Right lobe of liver (tissue), 6 donors: ENCODE measurements around the gene ALDH18A1. TPM values are rescaled to one million over a fixed set of nuclear protein-coding genes. Genes with fewer than 3 reads are reported as not detected.

ENCODE experiments used
- ATAC-seq, 4 donors: fragments of 200-7000 bp; cut with Tn5 transposase; one replicate each; pipeline ENCODE4 v1.9.1; 2020; ENCODE audit warnings: mild to moderate bottlenecking in 4 of 4, moderate library complexity in 4 of 4
- DNase-seq, 3 donors: peaks; one replicate each; pipeline ENCODE4 v3.0.0-alpha.2; 2020
- H3K27ac ChIP-seq, 3 donors: fragments of 200-600 bp; one replicate each; pipeline ENCODE4 v1.8.0; 2022
- H3K27me3 ChIP-seq, 2 donors: fragments of 200-600 bp; one replicate each; pipeline ENCODE4 v1.8.0; 2022
- H3K36me3 ChIP-seq, 4 donors: fragments of 200-600 bp; sonication (generic) in 1 of 4; one replicate each; pipeline versions ENCODE4 v1.5.1 to v1.8.0; 2017 to 2022; ENCODE audit warnings: control low read depth in 1 of 4
- H3K4me1 ChIP-seq, 4 donors: fragments of 200-600 bp; sonication (generic) in 1 of 4; one replicate each; pipeline versions ENCODE4 v1.5.1 to v1.8.0; 2017 to 2022; ENCODE audit warnings: control low read depth in 1 of 4
- H3K4me3 ChIP-seq, 3 donors: fragments of 200-600 bp; one replicate each; pipeline ENCODE4 v1.8.0; 2022
- H3K9me3 ChIP-seq, 4 donors: fragments of 200-600 bp; sonication (generic) in 1 of 4; one replicate each; pipeline versions ENCODE4 v1.5.1 to v1.8.0; 2017 to 2022; ENCODE audit warnings: control low read depth in 1 of 4
- CTCF ChIP-seq, 4 donors: fragments of 200-600 bp in 3 of 4; fragments of 450-650 bp in 1 of 4; IDR thresholded peaks; one replicate each; pipeline versions ENCODE4 v1.5.1 to v1.8.0; 2016 to 2022; ENCODE audit warnings: antibody characterized with exemption in 4 of 4, mild to moderate bottlenecking in 2 of 4
- POLR2A ChIP-seq: fragments of 450-650 bp; IDR thresholded peaks from one replicate; pipeline ENCODE4 v1.6.1; 2017; ENCODE audit warnings: antibody characterized with exemption, mild to moderate bottlenecking
- WGBS: methylation state at CpG from one replicate; pipeline ENCODE4 v1.1.6; 2018; ENCODE audit warnings: low coverage, low lambda C conversion rate; ENCODE audit not compliant: insufficient coverage; ENCODE audit errors: missing lambda C conversion rate; 5-methylcytosine and 5-hydroxymethylcytosine counted together
- intact Hi-C, 2 donors: fragments of 100-400 bp; cut with DNase I; formaldehyde crosslinking; loops; one replicate each; pipeline versions ENCODE4 v1.11.2 to v1.14.1; 2022
- total RNA-seq, 6 experiments: library from RNA; depleted of rRNA in 2 of 6; stranded (reverse); fragments of >200 nt in 2 of 6; fragmentation: NEBNext Ultra II Directional in 3 of 6; extraction: Animal tissue kit (Norgen Biotek cat#: 25700) in 3 of 6; gene quantifications; one replicate each; pipeline versions ENCODE4 v1.1.0 to v1.2.4, GENCODE V29; 2016 to 2023
- donor health status: DM: no; HTN: yes; CAD: no.
- donor health status: DM: no; HTN: no; CAD: no.
- donor health status: DM: no; HTN: no; CAD: no.
- donor health status: DM: no; HTN: yes; CAD: no.
- donor health status: DM: no; HTN: yes; CAD: no.

The ALDH18A1 gene
- total RNA-seq, 6 experiments from 2014 or later: 28.4 to 41.2 (median 34.4) TPM

GRCh38 chr10:95579292-95579691 lies 77.2 kb downstream of the ALDH18A1 start:
- Histone ChIP-seq H3K36me3 (no peaks in the 10 kb centered on the region), H3K27ac (no peak overlapping the region), H3K9me3 (no peaks in the 10 kb centered on the region), H3K4me1 (no peaks in the 10 kb centered on the region), H3K27me3 (no peaks in the 10 kb centered on the region), H3K4me3 (no peak overlapping the region)
- TF ChIP-seq POLR2A: no peak
- no peak for TF ChIP-seq CTCF (IDR thresholded peaks at IDR 0.05)
- ATAC-seq (no peak), DNase-seq (no peak)
- 80% methylated on average over 1 of the region's 1 CpG for WGBS
- intact Hi-C loops: loop anchor here in 1 of 2 donors (10.0 kb wide), 1 partner anchor 154 kb away; no protein-coding TSS in a partner anchor

DNA sequence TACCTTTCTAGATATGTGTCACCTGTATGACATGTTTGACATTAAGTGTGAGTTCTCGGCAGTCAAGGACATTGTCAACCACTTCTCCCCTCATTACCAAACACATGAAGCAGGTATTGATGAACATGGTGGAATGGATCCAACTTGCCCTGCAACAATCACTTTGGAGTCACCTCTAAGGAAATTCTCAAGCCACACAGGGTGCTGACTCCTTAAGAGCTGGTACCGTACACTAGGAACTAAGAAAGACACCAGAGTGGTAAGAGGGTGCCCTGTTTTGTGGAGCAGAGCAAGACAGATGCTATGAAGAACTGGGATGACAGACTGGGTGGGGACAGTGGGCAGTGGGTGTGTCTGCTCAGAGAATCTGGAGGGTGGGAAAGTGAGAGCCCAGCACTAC lies 77.9 kb downstream of the ALDH18A1 start:
- no peak for DNase-seq
- WGBS: 100% methylated on average over 2 of the region's 2 CpGs

GRCh38 chr10:95574649-95575365 lies 81.7 kb downstream of the ALDH18A1 start:
- Histone ChIP-seq H3K27ac (no peak overlapping the region), H3K27me3 (no peaks in the 10 kb centered on the region), H3K4me1 (no peaks in the 10 kb centered on the region), H3K4me3 (no peak overlapping the region), H3K9me3 (no peaks in the 10 kb centered on the region), H3K36me3 (no peaks in the 10 kb centered on the region)
- TF ChIP-seq POLR2A (no peak), CTCF (IDR thresholded peaks at IDR 0.05) (no peak)
- no peak for ATAC-seq
- intact Hi-C loops: loop anchor here in 1 of 2 donors (10.0 kb wide), 1 partner anchor 150 kb away; no protein-coding TSS in a partner anchor
- 64% methylated on average over 9 of the region's 11 CpGs for whole genome bisulfite sequencing
- no peak for DNase-seq

More for the DNA sequence above, 77.9 kb downstream of the ALDH18A1 start:
- H3K36me3 ChIP-seq: no peaks in the 10 kb centered on the region
- H3K9me3 ChIP-seq: no peaks in the 10 kb centered on the region
- H3K27me3 ChIP-seq: no peaks in the 10 kb centered on the region
- no peaks in the 10 kb centered on the region for H3K4me1 ChIP-seq
- intact Hi-C loops: loop anchor here in 1 of 2 donors (10.0 kb wide), 1 partner anchor 154 kb away; no protein-coding TSS in a partner anchor
- no peak for TF ChIP-seq CTCF (IDR thresholded peaks at IDR 0.05)
- TF ChIP-seq POLR2A: no peak
- no peak for ATAC-seq
- no peak overlapping the region for H3K4me3 ChIP-seq
- no peak overlapping the region for H3K27ac ChIP-seq

- ATAC-seq (no peak), DNase-seq (no peak)
- Histone ChIP-seq H3K27me3 (no peaks in the 10 kb centered on the region), H3K36me3 (no peaks in the 10 kb centered on the region), H3K4me3 (no peak overlapping the region), H3K27ac (no peak overlapping the region), H3K9me3 (no peaks in the 10 kb centered on the region), H3K4me1 (no peaks in the 10 kb centered on the region)
- 77% methylated on average over 6 of the region's 6 CpGs for WGBS
- intact Hi-C loops: loop anchor here in 1 of 2 donors (10.0 kb wide), 1 partner anchor 149 kb away; no protein-coding TSS in a partner anchor
- TF ChIP-seq CTCF (IDR thresholded peaks at IDR 0.05) (no peak), POLR2A (no peak)
These were observed 82.4 kb downstream of the ALDH18A1 start for GRCh38 chr10:95573964-95574604.
